HCT116 (cell line): ENCODE measurements around the gene PNMA8C. TPM values are rescaled to one million over a fixed set of nuclear protein-coding genes. Genes with fewer than 3 reads are reported as not detected.

ENCODE experiments used
- ATAC-seq: fragments of 200-7000 bp; cut with Tn5 transposase; 2 replicates; pipeline ENCODE4 v1.9.1; 2020; ENCODE audit warnings: mild to moderate bottlenecking, moderate library complexity
- BruUV-seq: library from RNA; stranded (reverse); fragments of 400-500 nt; replicated peaks from 2 replicates; lab custom pipeline; 2021; lab: Mats Ljungman, UMichigan
- CTCF ChIA-PET: fragments of 300-600 bp; sonication (Branson Sonifier 250); formaldehyde crosslinking; loops from one replicate; lab custom pipeline; 2021; ENCODE audit warnings: antibody characterized with exemption; lab: Charles Lee
- POLR2A ChIA-PET: fragments of 300-600, 350-600 bp; sonication (Branson Sonifier 250); formaldehyde crosslinking; loops from one replicate; lab custom pipeline; 2021; ENCODE audit warnings: antibody characterized with exemption; lab: Charles Lee
- RAD21 ChIA-PET, 2 experiments: fragments of 300-600 bp; sonication (Branson Sonifier 250); formaldehyde crosslinking; loops; one replicate each; lab custom pipeline; 2023; ENCODE audit warnings: low total read pairs in 2 of 2; ENCODE audit not compliant: uncharacterized antibody in 2 of 2, unreplicated experiment in 2 of 2, low non-redundant PET in 1 of 2; lab: Charles Lee
- DNase-seq: peaks from one replicate; pipeline ENCODE4 v3.0.0-alpha.2; 2010; ENCODE audit warnings: low read depth, low spot score
- H2AFZ ChIP-seq: fragments of 200-600 bp; shearing (Covaris generic), sonication (generic); 2 replicates; pipeline ENCODE4 v1.6.1; 2017; ENCODE audit warnings: low read depth, mixed run types, mixed read lengths, antibody characterized with exemption, low read length; ENCODE audit not compliant: poor library complexity, severe bottlenecking
- H3K27ac ChIP-seq: 2 replicates; pipeline ENCODE4 v1.5.1; 2012; ENCODE audit warnings: low read depth, low read length
- H3K27me3 ChIP-seq: fragments of 200-600 bp; sonication (generic); 2 replicates; pipeline ENCODE4 v1.6.1; 2016; ENCODE audit warnings: mixed run types, low read length, mixed read lengths; ENCODE audit not compliant: insufficient read depth
- H3K36me3 ChIP-seq, 2 experiments: fragments of 200-500 bp in 1 of 2; fragments of 200-600 bp in 1 of 2; sonication (Bioruptor generic) in 1 of 2; sonication (generic) in 1 of 2; 2 replicates each; pipeline versions ENCODE4 v1.5.1 to v1.6.1; 2014 to 2016; ENCODE audit warnings: low read length in 2 of 2, inconsistent platforms in 1 of 2, mixed read lengths in 1 of 2, mixed run types in 1 of 2; ENCODE audit not compliant: insufficient read depth in 2 of 2, control insufficient read depth in 1 of 2
- H3K4me1 ChIP-seq, 2 experiments: fragments of 200-600 bp in 1 of 2; sonication (generic) in 1 of 2; 2 replicates each; pipeline versions ENCODE4 v1.5.1 to v1.6.1; 2012 to 2017; ENCODE audit warnings: low read length in 2 of 2, inconsistent platforms in 1 of 2, mild to moderate bottlenecking in 1 of 2, mixed read lengths in 1 of 2, mixed run types in 1 of 2, moderate library complexity in 1 of 2; ENCODE audit not compliant: insufficient read depth in 2 of 2, control insufficient read depth in 1 of 2
- H3K4me2 ChIP-seq: fragments of 200-600 bp; sonication (generic); 2 replicates; pipeline ENCODE4 v1.6.1; 2017; ENCODE audit warnings: mixed run types, low read length, mixed read lengths
- H3K4me3 ChIP-seq, 2 experiments: fragments of 200-600 bp in 1 of 2; sonication (generic) in 1 of 2; replicated peaks in 1 of 2; 2 replicates each; pipeline ENCODE4 v1.5.1; 2011 to 2016; ENCODE audit warnings: low read length in 2 of 2, control low read depth in 1 of 2, low read depth in 1 of 2, mild to moderate bottlenecking in 1 of 2, mixed read lengths in 1 of 2, mixed run types in 1 of 2
- H3K79me2 ChIP-seq: fragments of 200-600 bp; sonication (generic); 2 replicates; pipeline ENCODE4 v1.6.1; 2017; ENCODE audit warnings: mild to moderate bottlenecking, mixed run types, low read length, moderate library complexity, mixed read lengths; ENCODE audit not compliant: insufficient read depth
- H3K9ac ChIP-seq: fragments of 200-600 bp; sonication (generic); 2 replicates; pipeline ENCODE4 v1.6.1; 2016; ENCODE audit warnings: low read length, mixed read lengths
- H3K9me2 ChIP-seq: fragments of 200-600 bp; sonication (generic), shearing (Covaris generic); 2 replicates; pipeline ENCODE4 v1.6.1; 2017; ENCODE audit warnings: mixed run types, mild to moderate bottlenecking, moderate library complexity; ENCODE audit not compliant: insufficient read depth
- H3K9me3 ChIP-seq, 2 experiments: fragments of 200-500 bp in 1 of 2; fragments of 200-600 bp in 1 of 2; sonication (Bioruptor generic) in 1 of 2; sonication (generic) in 1 of 2; 2 replicates each; pipeline ENCODE4 v1.6.1; 2014 to 2017; ENCODE audit warnings: low read length in 2 of 2, mixed read lengths in 2 of 2, inconsistent platforms in 1 of 2, low read depth in 1 of 2, mild to moderate bottlenecking in 1 of 2, mixed run types in 1 of 2, moderate library complexity in 1 of 2; ENCODE audit not compliant: control insufficient read depth in 1 of 2, insufficient read depth in 1 of 2
- H4K20me1 ChIP-seq: fragments of 200-600 bp; sonication (generic), shearing (Covaris generic); 2 replicates; pipeline ENCODE4 v1.6.1; 2017; ENCODE audit warnings: mixed run types, mild to moderate bottlenecking, moderate library complexity; ENCODE audit not compliant: insufficient read depth
- CEBPB ChIP-seq: IDR thresholded peaks from 2 replicates; pipeline ENCODE4 v1.6.1; 2012; ENCODE audit warnings: low read depth
- CTCF ChIP-seq, 3 experiments: fragments of 200-600 bp in 1 of 3; sonication (generic) in 1 of 3; IDR thresholded peaks in 2 of 3; conservative IDR thresholded peaks in 1 of 3; 2 replicates each; pipeline ENCODE4 v1.5.1; 2012 to 2017; ENCODE audit warnings: low read depth in 2 of 3, low read length in 2 of 3, antibody characterized with exemption in 1 of 3, borderline replicate concordance in 1 of 3, control low read depth in 1 of 3, mild to moderate bottlenecking in 1 of 3, mixed read lengths in 1 of 3, mixed run types in 1 of 3, moderate library complexity in 1 of 3; ENCODE audit not compliant: insufficient read depth in 1 of 3
- EGR1 ChIP-seq: IDR thresholded peaks from 2 replicates; pipeline ENCODE4 v1.6.1; 2012; ENCODE audit warnings: low read depth
- ELF1 ChIP-seq: IDR thresholded peaks from 2 replicates; pipeline ENCODE4 v1.6.1; 2012; ENCODE audit warnings: low read depth, borderline replicate concordance
- EZH2 ChIP-seq: fragments of 200-600 bp; sonication (generic); IDR thresholded peaks from 2 replicates; pipeline ENCODE4 v1.6.1; 2017; ENCODE audit warnings: antibody characterized with exemption, mixed run types
- EZH2phosphoT487 ChIP-seq: fragments of 200-600 bp; IDR thresholded peaks from 2 replicates; pipeline ENCODE4 v1.6.1; 2018; ENCODE audit warnings: antibody characterized with exemption, borderline replicate concordance
- POLR2A ChIP-seq: IDR thresholded peaks from 2 replicates; pipeline ENCODE4 v1.7.0; 2011; ENCODE audit warnings: borderline replicate concordance; ENCODE audit not compliant: insufficient read depth, insufficient read length; ENCODE audit errors: extremely low read depth
- SIN3A ChIP-seq: IDR thresholded peaks from 2 replicates; pipeline ENCODE4 v1.6.1; 2012; ENCODE audit warnings: low read depth
- SP1 ChIP-seq: IDR thresholded peaks from 2 replicates; pipeline ENCODE4 v1.6.1; 2012; ENCODE audit warnings: low read depth
- SRF ChIP-seq: IDR thresholded peaks from 2 replicates; pipeline ENCODE4 v1.6.1; 2012; ENCODE audit warnings: low read depth
- TCF7L2 ChIP-seq: IDR thresholded peaks from 2 replicates; pipeline ENCODE4 v1.7.0; 2011; ENCODE audit warnings: borderline replicate concordance, inconsistent platforms; ENCODE audit not compliant: insufficient read depth, insufficient read length; ENCODE audit errors: extremely low read depth
- YY1 ChIP-seq: IDR thresholded peaks from 2 replicates; pipeline ENCODE4 v1.6.1; 2011; ENCODE audit warnings: low read length, low read depth, moderate library complexity, mild to moderate bottlenecking; ENCODE audit not compliant: insufficient replicate concordance; ENCODE audit errors: extremely low read depth
- ZBTB33 ChIP-seq: IDR thresholded peaks from 2 replicates; pipeline ENCODE4 v1.6.1; 2011; ENCODE audit warnings: mild to moderate bottlenecking, low read length, moderate library complexity; ENCODE audit not compliant: insufficient replicate concordance; ENCODE audit errors: extremely low read depth
- ZFX ChIP-seq: fragments of 450-650 bp; IDR thresholded peaks from 2 replicates; pipeline ENCODE4 v1.6.1; 2017
- ZNF274 ChIP-seq: fragments of 200-500 bp; sonication (Bioruptor generic); IDR thresholded peaks from 2 replicates; pipeline ENCODE4 v1.6.1; 2014; ENCODE audit warnings: mild to moderate bottlenecking, low read depth, low read length, inconsistent platforms
- intact Hi-C: fragments of 100-400 bp; cut with micrococcal nuclease; formaldehyde crosslinking; loops from 2 replicates; pipeline ENCODE4 v1.10.0; 2022
- total RNA-seq: library from RNA; stranded (reverse); gene quantifications from one replicate; pipeline ENCODE4 v1.2.1, GENCODE V29; 2021; ENCODE audit not compliant: unreplicated experiment

PNMA8C gene
- total RNA-seq, 1 experiment from 2014 or later = not detected

GRCh38 chr19:46447006-46447405, 18.3 kb upstream of the PNMA8C start:
- Histone ChIP-seq H3K79me2 (no peaks in the 10 kb centered on the region), H3K36me3 (no peaks in the 10 kb centered on the region), H3K9me3 (no peaks in the 10 kb centered on the region), H3K27me3 (no peaks in the 10 kb centered on the region), H2AFZ (no peak overlapping the region), H3K4me2 (no peak overlapping the region), H4K20me1 (no peaks in the 10 kb centered on the region), H3K9me2 (no peaks in the 10 kb centered on the region), H3K4me3 (no peak overlapping the region), H3K27ac (no peak overlapping the region)
- RAD21 ChIA-PET = no interaction called here
- DNase-seq = no peak
- intact Hi-C loops = no loop called here
- BruUV-seq = no TSS peak
- CTCF ChIA-PET = no interaction called here
- POLR2A ChIA-PET = no interaction called here
- TF ChIP-seq EZH2 (no peak), ZBTB33 (no peak), ELF1 (no peak), SP1 (no peak), CEBPB (no peak), ZFX (no peak), SIN3A (no peak), POLR2A (no peak), SRF (no peak), YY1 (no peak), TCF7L2 (no peak), CTCF (IDR thresholded peaks at IDR 0.05 in 2 of 3, conservative IDR thresholded peaks at IDR 0.05 in 1 of 3; ENCODE audit: borderline replicate concordance in 1 of 3, insufficient read depth in 1 of 3, low read depth in 2 of 3, low read length in 2 of 3) (no peak), EZH2phosphoT487 (no peak), EGR1 (no peak), ZNF274 (no peak)
- TF ChIP-seq, all 23 proteins: peak for 0
- no peak for ATAC-seq
- peaks cover 3 to 6% of the 10 kb centered on the region in 2 experiments; a peak in 3 of 4 replicates for H3K4me1 ChIP-seq
- no peak overlapping the region for H3K9ac ChIP-seq
